HepG2 (cell line): ENCODE results near the gene SRSF1. TPM values are rescaled to one million over a fixed set of nuclear protein-coding genes. Genes with fewer than 3 reads are reported as not detected.

Experiments
- ATAC-seq: fragments of 200-7000 bp; cut with Tn5 transposase; 3 replicates; pipeline ENCODE4 v1.9.1; 2020; ENCODE audit warnings: mild to moderate bottlenecking, moderate library complexity
- BruUV-seq: library from RNA; stranded (reverse); fragments of 400-500 nt; replicated peaks from 2 replicates; lab custom pipeline; 2021; lab: Mats Ljungman, UMichigan
- CTCF ChIA-PET: fragments of 300-600 bp; formaldehyde crosslinking; extraction: SDS; loops from one replicate; lab custom pipeline; 2021; ENCODE audit warnings: low total read pairs, inconsistent platforms, low intra/inter-chr PET ratio; lab: Yijun Ruan, JAX
- POLR2A ChIA-PET: fragments of 350-600 bp; sonication (Branson Sonifier 250); formaldehyde crosslinking; loops from one replicate; lab custom pipeline; 2020; ENCODE audit warnings: antibody characterized with exemption, inconsistent platforms; lab: Yijun Ruan, JAX
- DNase-seq: peaks from one replicate; pipeline ENCODE4 v3.0.0-alpha.2; 2015; ENCODE audit warnings: low spot score
- FAIRE-seq: peaks from 3 replicates; lab custom pipeline; 2011; peaks lifted over from hg19 to GRCh38; lab: Jason Lieb, UNC
- H2AFZ ChIP-seq: one replicate; pipeline ENCODE4 v1.6.1; 2011; ENCODE audit warnings: low read length, inconsistent platforms
- H3K27ac ChIP-seq: fragments of 300-600 bp; 3 replicates; pipeline ENCODE4 v1.8.0; 2011; ENCODE audit warnings: mixed run types, mild to moderate bottlenecking, mixed read lengths, low read length, inconsistent platforms; ENCODE audit not compliant: insufficient read depth; ENCODE audit errors: extremely low read length
- H3K27me3 ChIP-seq, 2 experiments: fragments of 200-600 bp in 1 of 2; 2 replicates in 1 of 2; 3 replicates in 1 of 2; pipeline versions ENCODE4 v1.6.0 to v1.8.0; 2011; ENCODE audit warnings: low read length in 2 of 2, mild to moderate bottlenecking in 2 of 2, moderate library complexity in 2 of 2, inconsistent platforms in 1 of 2; ENCODE audit not compliant: insufficient read depth in 2 of 2, control insufficient read depth in 1 of 2
- H3K36me3 ChIP-seq, 2 experiments: fragments of 200-600 bp in 1 of 2; replicated peaks in 1 of 2; 2 replicates in 1 of 2; 3 replicates in 1 of 2; pipeline versions ENCODE4 v1.5.1 to v1.8.0; 2011; ENCODE audit warnings: low read length in 2 of 2, inconsistent platforms in 1 of 2; ENCODE audit not compliant: insufficient read depth in 2 of 2, control insufficient read depth in 1 of 2
- H3K4me1 ChIP-seq: 2 replicates; pipeline ENCODE4 v1.5.1; 2012; ENCODE audit warnings: low read length, inconsistent platforms; ENCODE audit not compliant: insufficient read depth
- H3K4me2 ChIP-seq: 2 replicates; pipeline ENCODE4 v1.6.0; 2011; ENCODE audit warnings: low read depth, low read length, inconsistent platforms
- H3K4me3 ChIP-seq, 3 experiments: fragments of 200-600 bp in 1 of 3; sonication (generic), shearing (Covaris generic) in 1 of 3; replicated peaks in 1 of 3; 2 replicates each; pipeline ENCODE4 v1.5.1; 2011 to 2016; ENCODE audit warnings: low read length in 3 of 3, inconsistent platforms in 2 of 3, low read depth in 2 of 3, mild to moderate bottlenecking in 2 of 3, control low read depth in 1 of 3, mixed read lengths in 1 of 3; ENCODE audit not compliant: insufficient read depth in 1 of 3
- H3K79me2 ChIP-seq: one replicate; pipeline ENCODE4 v1.6.1; 2011; ENCODE audit warnings: low read length, inconsistent platforms; ENCODE audit not compliant: insufficient read depth
- H3K9ac ChIP-seq: 2 replicates; pipeline ENCODE4 v1.6.0; 2011; ENCODE audit warnings: mild to moderate bottlenecking, low read depth, low read length, inconsistent platforms; ENCODE audit not compliant: insufficient read depth
- H3K9me3 ChIP-seq: 2 replicates; pipeline ENCODE4 v1.5.1; 2012; ENCODE audit warnings: mild to moderate bottlenecking, low read length
- H4K20me1 ChIP-seq: 2 replicates; pipeline ENCODE4 v1.6.0; 2011; ENCODE audit warnings: inconsistent platforms, mild to moderate bottlenecking, low read length, moderate library complexity; ENCODE audit not compliant: insufficient read depth
- ATF7 ChIP-seq, 2 experiments: fragments of 450-650 bp in 1 of 2; sonication (generic) in 1 of 2; formaldehyde crosslinking in 1 of 2; IDR thresholded peaks; 2 replicates each; pipeline versions ENCODE4 v1.4.0 to v1.6.1; 2016 to 2020; ENCODE audit warnings: antibody characterized with exemption in 1 of 2, mild to moderate bottlenecking in 1 of 2, missing genetic modification reagents in 1 of 2
- CEBPB ChIP-seq: IDR thresholded peaks from 2 replicates; pipeline ENCODE4 v1.6.1; 2011; ENCODE audit warnings: low read depth, low read length, improper control_type of control experiment, borderline replicate concordance
- CREB1 ChIP-seq, 2 experiments: fragments of 450-650 bp in 1 of 2; IDR thresholded peaks; 2 replicates each; pipeline ENCODE4 v1.6.1; 2016 to 2017; ENCODE audit warnings: control low read depth in 1 of 2, mild to moderate bottlenecking in 1 of 2, missing compliant biosample characterization in 1 of 2, missing genetic modification characterization in 1 of 2
- FOXO1 ChIP-seq: sonication (generic); formaldehyde crosslinking; IDR thresholded peaks from 2 replicates; pipeline ENCODE4 v1.4.0; 2020; ENCODE audit warnings: missing genetic modification reagents
- MNT ChIP-seq: fragments of 450-650 bp; IDR thresholded peaks from 2 replicates; pipeline ENCODE4 v1.6.1; 2016
- ZNF691 ChIP-seq: sonication (generic); formaldehyde crosslinking; IDR thresholded peaks from 2 replicates; pipeline ENCODE4 v1.4.0; 2020; ENCODE audit warnings: missing genetic modification reagents, low read depth, mild to moderate bottlenecking, borderline replicate concordance
- WGBS: methylation state at CpG from one replicate; pipeline ENCODE4 v1.1.6; 2017; ENCODE audit warnings: low lambda C conversion rate; 5-methylcytosine and 5-hydroxymethylcytosine counted together
- in situ Hi-C: cut with HindIII; loops from 2 replicates; pipeline ENCODE4 v1.10.0; 2017; ENCODE audit warnings: low pct_unique_long_range_greater_than_20kb; ENCODE audit not compliant: extremely low pct_ligation_motif_present
- intact Hi-C: fragments of 100-400 bp; cut with micrococcal nuclease; formaldehyde crosslinking; loops from one replicate; pipeline ENCODE4 v1.10.0; 2022; ENCODE audit not compliant: unreplicated experiment
- polyA plus RNA-seq, 8 experiments: library from polyadenylated mRNA; depleted of rRNA in 3 of 8; stranded (reverse) in 7 of 8; unstranded in 1 of 8; fragments of >200 nt; fragmentation: Illumina TruSeq in 4 of 8; extraction: Trizol in 4 of 8; gene quantifications; 2 replicates each; pipeline versions ENCODE4 v1.2.1 to v1.2.3, GENCODE V29; 2011 to 2016; ENCODE audit warnings: low read depth in 4 of 8, missing spikeins in 1 of 8, mixed read lengths in 1 of 8; ENCODE audit not compliant: insufficient read depth in 1 of 8
- total RNA-seq, 5 experiments: library from RNA; depleted of rRNA; stranded (reverse); fragments of >200 nt; fragmentation: Illumina TruSeq; extraction: Trizol; gene quantifications; 2 replicates each; pipeline ENCODE4 v1.2.3, GENCODE V29; 2016; ENCODE audit warnings: low read depth in 1 of 5
- TF ChIP-seq, protein P1 (sequence below): sonication (generic); formaldehyde crosslinking; IDR thresholded peaks from 2 replicates; pipeline ENCODE4 v1.4.0; 2020; ENCODE audit warnings: mild to moderate bottlenecking, missing genetic modification reagents

SRSF1 gene
- total and polyA plus RNA-seq, 2 of the 13 experiments (the other 11 are each of a cell fraction or from before 2014, with no cell fraction given), result 142 to 445 TPM

DNA sequence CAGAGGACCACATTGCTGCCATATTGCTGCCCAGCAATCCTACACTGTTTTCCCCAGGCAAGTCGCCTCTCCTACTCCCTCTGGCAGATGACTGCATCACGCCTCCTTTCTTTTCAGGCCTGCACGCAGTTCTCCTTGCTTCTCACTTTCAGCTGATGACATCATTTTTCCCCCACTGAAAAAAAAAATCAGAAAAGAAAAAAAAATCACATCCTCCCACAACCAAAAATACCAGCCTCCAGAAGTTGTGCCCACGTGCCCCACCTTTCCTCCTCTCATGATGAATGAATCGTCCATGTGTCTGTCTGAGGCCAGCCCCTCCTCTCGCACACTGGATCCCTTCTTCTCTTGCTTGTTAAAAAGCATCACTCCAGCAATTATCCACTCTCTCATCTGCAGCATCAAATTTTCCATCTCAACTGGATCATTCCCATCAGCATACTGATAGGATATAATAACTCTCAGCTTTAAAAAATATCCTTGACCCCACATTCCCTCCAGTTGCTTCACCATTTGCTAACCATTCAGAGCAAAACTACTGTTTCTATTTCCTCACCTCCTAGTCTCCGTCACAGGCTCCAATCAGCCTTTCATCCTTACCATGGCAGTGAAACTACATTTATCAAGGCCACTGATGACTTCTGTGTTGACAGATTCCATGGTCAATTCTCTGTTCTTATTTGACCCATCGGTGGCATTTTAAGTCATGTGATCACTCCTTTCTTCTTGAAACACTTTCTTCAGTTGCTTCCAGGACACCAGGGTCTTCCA, 46.1 kb upstream of the SRSF1 start:
- BruUV-seq, result no TSS peak
- no peaks in the 10 kb centered on the region for H3K36me3 ChIP-seq
- H2AFZ ChIP-seq, result no peak overlapping the region
- no peak overlapping the region for H3K9ac ChIP-seq
- no peaks in the 10 kb centered on the region for H3K9me3 ChIP-seq
- DNase-seq, result no peak
- no peak overlapping the region for H3K27ac ChIP-seq
- CTCF ChIA-PET, result no interaction called here
- H3K4me1 ChIP-seq, result peaks cover 5% of the 10 kb centered on the region; the same call in 1 of the 2 replicates
- peak; percentile 82 for TF ChIP-seq ATF7 (IDR thresholded peaks at IDR 0.05)
- no peak for TF ChIP-seq ATF7 (CRISPR knock-in tag; IDR thresholded peaks at IDR 0.05)
- peak; percentile 56 for TF ChIP-seq MNT
- TF ChIP-seq FOXO1, result no peak
- TF ChIP-seq ZNF691 (CRISPR knock-in tag), result no peak
- TF ChIP-seq, protein P1, sequence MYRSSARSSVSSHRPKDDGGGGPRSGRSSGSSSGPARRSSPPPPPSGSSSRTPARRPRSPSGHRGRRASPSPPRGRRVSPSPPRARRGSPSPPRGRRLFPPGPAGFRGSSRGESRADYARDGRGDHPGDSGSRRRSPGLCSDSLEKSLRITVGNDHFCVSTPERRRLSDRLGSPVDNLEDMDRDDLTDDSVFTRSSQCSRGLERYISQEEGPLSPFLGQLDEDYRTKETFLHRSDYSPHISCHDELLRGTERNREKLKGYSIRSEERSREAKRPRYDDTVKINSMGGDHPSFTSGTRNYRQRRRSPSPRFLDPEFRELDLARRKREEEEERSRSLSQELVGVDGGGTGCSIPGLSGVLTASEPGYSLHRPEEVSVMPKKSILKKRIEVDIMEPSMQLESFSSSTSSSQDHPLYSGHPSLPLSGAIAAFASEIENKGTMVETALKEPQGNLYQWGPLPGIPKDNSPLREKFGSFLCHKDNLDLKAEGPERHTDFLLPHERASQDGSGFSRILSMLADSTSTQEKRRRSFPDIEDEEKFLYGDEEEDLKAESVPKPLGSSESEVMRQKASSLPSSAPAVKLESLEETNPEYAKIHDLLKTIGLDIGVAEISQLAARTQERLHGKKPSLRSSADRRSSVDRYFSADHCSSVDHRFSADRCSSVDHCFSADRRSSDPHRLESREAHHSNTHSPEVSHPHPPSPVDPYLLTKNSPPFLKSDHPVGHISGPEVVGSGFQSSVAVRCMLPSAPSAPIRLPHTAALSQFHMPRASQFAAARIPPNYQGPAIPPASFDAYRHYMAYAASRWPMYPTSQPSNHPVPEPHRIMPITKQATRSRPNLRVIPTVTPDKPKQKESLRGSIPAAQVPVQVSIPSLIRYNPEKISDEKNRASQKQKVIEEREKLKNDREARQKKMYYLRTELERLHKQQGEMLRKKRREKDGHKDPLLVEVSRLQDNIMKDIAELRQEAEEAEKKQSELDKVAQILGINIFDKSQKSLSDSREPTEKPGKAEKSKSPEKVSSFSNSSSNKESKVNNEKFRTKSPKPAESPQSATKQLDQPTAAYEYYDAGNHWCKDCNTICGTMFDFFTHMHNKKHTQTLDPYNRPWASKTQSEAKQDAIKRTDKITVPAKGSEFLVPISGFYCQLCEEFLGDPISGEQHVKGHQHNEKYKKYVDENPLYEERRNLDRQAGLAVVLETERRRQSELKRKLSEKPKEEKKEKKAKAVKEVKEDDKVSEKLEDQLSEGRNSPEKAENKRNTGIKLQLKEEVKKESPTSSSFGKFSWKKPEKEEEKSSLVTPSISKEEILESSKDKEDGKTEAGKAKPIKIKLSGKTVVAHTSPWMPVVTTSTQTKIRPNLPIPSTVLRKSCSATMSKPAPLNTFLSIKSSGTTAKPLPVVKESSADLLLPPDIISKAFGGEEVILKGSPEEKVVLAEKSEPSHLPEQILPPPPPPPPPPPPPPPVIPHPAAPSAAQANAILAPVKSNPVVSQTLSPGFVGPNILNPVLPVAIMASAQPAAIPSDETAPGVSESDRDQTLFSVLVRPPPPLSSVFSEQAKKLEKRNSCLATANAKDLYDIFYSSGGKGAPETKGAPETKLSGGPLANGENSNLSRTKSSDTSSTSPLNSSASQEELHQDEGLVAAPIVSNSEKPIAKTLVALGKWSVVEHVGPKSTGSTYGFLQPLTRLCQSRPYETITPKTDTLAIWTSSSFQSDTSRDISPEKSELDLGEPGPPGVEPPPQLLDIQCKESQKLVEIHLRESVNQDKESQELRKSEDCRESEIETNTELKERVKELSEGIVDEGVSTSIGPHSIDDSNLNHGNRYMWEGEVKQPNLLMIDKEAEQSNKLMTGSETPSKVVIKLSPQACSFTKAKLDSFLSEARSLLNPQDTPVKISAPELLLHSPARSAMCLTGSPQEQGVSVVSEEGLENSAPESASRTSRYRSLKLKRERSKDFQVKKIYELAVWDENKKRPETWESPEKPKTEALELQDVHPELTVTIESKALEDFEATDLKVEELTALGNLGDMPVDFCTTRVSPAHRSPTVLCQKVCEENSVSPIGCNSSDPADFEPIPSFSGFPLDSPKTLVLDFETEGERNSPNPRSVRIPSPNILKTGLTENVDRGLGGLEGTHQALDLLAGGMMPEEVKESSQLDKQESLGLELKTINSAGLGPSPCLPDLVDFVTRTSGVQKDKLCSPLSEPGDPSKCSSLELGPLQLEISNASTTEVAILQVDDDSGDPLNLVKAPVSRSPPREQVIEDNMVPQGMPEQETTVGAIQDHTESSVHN, result no peak
- TF ChIP-seq CREB1 (IDR thresholded peaks at IDR 0.05), result peak; percentile 18; the same call in 1 of the 2 replicates
- TF ChIP-seq CREB1 (CRISPR knock-in tag; IDR thresholded peaks at IDR 0.05), result no peak
- 0 out of 2 replicates have a peak, but pooled peaks have one; percentile 8 for TF ChIP-seq CEBPB
- H3K4me2 ChIP-seq, result no peak overlapping the region
- 30% methylated on average over 8 of the region's 8 CpGs for WGBS
- intact Hi-C loops (no loop called here), in situ Hi-C loops (no loop called here)
- no peaks in the 10 kb centered on the region for H3K79me2 ChIP-seq
- ATAC-seq, result no peak
- POLR2A ChIA-PET, result no interaction called here
- H3K27me3 ChIP-seq, result peaks cover 0 to 10% of the 10 kb centered on the region in 2 experiments; a peak in 2 of 5 replicates
- no peaks in the 10 kb centered on the region for H4K20me1 ChIP-seq
- FAIRE-seq, result no peak
- no peak overlapping the region for H3K4me3 ChIP-seq
